Mucosa of gallbladder (tissue), 1 donor: Measurements from ENCODE around the gene EIF1B. TPM values are rescaled to one million over a fixed set of nuclear protein-coding genes. Genes with fewer than 3 reads are reported as not detected.
"Not testable (repeated sequence)": the region's sequence is repeated elsewhere in the genome, so short reads cannot be mapped to it uniquely, and the experiment has no call there.

Experiments used
- DNase-seq: peaks from one replicate; pipeline ENCODE4 v3.0.0-alpha.2; 2020; ENCODE audit warnings: low spot score
- total RNA-seq: library from RNA; stranded (reverse); gene quantifications from one replicate; pipeline ENCODE4 v1.2.1, GENCODE V29; 2021
- donor health status: DM: no; HTN: no; CAD: no.

EIF1B gene
- 40.9 TPM for total RNA-seq

GRCh38 chr3:40309418-40309924 is at the start of gene EIF1B:
TSS of gene EIF1B (plus strand) at chr3:40309707. CDS start at chr3:40309942, 235 bp downstream.
- DNase-seq = peak; percentile 99

GRCh38 chr3:40262331-40262730 is 47.2 kb upstream of the EIF1B start:
- DNase-seq = no peak

- no peak for DNase-seq
These were observed 45.1 kb upstream of the EIF1B start for GRCh38 chr3:40264451-40264850.

- no peak for DNase-seq
These were observed 44.3 kb upstream of the EIF1B start for GRCh38 chr3:40265181-40265580.

- DNase-seq = no peak
These were observed 41.4 kb upstream of the EIF1B start for GRCh38 chr3:40267937-40268724.

GRCh38 chr3:40268802-40269524 is 40.5 kb upstream of the EIF1B start:
- DNase-seq = no peak

- no peak for DNase-seq
These were observed 30.7 kb upstream of the EIF1B start for GRCh38 chr3:40278791-40279190.

GRCh38 chr3:40281995-40282394 is 27.5 kb upstream of the EIF1B start:
- DNase-seq = no peak

- DNase-seq = not testable (repeated sequence)
These were observed 26.4 kb upstream of the EIF1B start for GRCh38 chr3:40283057-40283456.

- DNase-seq = no peak
These were observed 22.3 kb upstream of the EIF1B start for GRCh38 chr3:40287248-40287647.

GRCh38 chr3:40290396-40290795 is 19.1 kb upstream of the EIF1B start:
- no peak for DNase-seq

- DNase-seq = no peak
These were observed 18.0 kb upstream of the EIF1B start for GRCh38 chr3:40291471-40291870.

GRCh38 chr3:40292637-40293349 is 16.7 kb upstream of the EIF1B start:
- DNase-seq = no peak

GRCh38 chr3:40294434-40294833 is 15.1 kb upstream of the EIF1B start:
- DNase-seq = no peak

GRCh38 chr3:40298075-40298474 is 11.4 kb upstream of the EIF1B start:
- DNase-seq = no peak

- DNase-seq = no peak
These were observed 10.3 kb upstream of the EIF1B start for GRCh38 chr3:40299130-40299720.

- DNase-seq = no peak
These were observed 9.7 kb upstream of the EIF1B start for GRCh38 chr3:40299721-40300335.

- no peak for DNase-seq
These were observed 6.7 kb upstream of the EIF1B start for GRCh38 chr3:40302784-40303183.

- no peak for DNase-seq
These were observed 5.2 kb upstream of the EIF1B start for GRCh38 chr3:40304352-40304751.

- no peak for DNase-seq
These were observed 3.2 kb upstream of the EIF1B start for GRCh38 chr3:40306336-40306735.

GRCh38 chr3:40307176-40307575 is 2.3 kb upstream of the EIF1B start:
- DNase-seq = no peak
